NCI-H510A (cell line): ENCODE measurements around the gene RETN.

Experiments
- DNase-seq: peaks from one replicate; lab custom pipeline; 2025; lab: John Stamatoyannopoulos, UW

The RETN gene

DNA sequence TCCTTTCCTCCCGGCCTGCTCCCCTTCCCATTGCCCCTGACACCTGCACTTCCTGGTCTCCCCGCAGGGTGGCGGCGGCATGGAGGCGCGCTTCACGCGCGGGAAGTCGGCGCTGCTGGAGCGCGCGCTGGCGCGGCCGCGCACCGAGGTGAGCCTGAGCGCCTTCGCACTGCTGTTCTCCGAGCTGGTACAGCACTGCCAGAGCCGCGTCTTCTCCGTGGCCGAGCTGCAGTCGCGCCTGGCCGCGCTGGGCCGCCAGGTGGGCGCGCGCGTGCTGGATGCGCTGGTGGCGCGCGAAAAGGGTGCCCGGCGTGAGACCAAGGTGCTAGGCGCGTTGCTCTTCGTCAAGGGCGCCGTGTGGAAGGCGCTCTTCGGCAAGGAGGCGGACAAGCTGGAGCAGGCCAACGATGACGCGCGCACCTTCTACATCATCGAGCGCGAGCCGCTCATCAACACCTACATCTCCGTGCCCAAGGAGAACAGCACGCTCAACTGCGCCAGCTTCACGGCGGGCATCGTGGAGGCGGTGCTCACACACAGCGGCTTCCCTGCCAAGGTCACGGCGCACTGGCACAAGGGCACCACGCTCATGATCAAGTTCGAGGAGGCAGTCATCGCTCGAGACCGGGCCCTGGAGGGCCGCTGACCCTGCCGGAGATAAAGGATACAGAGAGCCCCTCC, 13.5 kb downstream of the RETN start:
- no peak for DNase-seq

DNA sequence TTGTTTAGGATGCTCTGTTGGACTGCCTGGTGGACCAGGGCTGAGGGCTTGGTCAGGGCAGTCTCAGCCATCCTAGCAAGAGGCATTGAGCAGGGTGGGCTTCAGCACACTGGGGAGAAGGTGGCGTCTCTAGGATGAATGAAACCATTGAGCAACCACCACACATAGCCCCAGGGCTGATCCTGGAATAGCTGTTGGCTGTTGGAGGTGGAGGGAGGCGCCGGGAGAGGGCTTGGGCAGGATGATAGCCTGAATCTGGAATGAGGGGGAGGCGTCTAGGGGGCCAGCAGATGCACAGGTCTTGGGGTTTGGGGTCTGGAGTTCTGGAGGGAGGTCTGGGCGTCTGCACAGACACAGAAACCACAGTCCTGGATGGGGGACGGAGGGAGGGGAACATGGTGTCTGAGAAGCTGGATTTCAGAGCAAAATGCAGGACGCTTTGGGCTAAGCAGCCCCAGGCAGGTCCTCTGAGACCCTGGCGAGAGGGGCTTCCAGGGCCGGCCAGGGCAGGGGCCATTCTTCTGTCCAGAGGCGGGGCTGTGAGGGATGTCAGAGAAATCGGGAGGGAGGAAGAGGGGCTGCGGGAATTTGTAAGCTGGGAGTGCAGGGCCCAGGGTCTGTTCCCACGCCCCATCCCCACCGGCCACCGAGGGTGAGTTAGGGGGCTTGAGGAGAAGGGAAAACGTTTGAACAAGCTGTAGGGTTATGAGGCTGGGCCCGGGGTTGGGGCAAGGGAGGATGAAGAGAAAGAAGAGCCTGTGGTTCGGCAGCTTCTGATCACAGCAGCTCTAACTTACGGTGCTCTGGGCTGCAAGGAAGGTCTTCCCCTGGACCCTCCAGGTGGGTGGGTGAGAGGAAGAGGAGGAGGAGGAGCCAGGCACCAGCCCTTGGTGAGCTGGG, 16.9 kb downstream of the RETN start:
- DNase-seq: no peak

DNA sequence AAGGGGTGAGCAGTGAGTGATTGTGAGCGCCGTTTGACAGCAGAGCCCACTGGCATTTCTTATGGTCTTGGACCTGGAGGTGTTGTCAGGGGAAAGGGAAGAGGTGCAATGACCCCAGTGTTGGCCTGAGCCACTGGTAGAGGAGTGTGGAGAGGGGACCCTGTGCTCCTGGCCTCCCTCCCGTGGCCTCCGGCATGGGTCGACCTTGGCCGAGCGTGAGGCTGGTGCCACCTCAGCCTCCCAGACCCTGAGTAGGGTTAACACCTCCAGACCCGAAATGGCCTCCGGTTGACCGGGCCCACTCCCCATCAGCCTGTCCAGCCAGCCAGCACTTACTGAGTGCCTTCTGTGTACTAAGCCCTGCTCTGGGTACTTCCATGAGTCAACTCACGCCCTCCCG, 18.3 kb downstream of the RETN start:
- no peak for DNase-seq

DNA sequence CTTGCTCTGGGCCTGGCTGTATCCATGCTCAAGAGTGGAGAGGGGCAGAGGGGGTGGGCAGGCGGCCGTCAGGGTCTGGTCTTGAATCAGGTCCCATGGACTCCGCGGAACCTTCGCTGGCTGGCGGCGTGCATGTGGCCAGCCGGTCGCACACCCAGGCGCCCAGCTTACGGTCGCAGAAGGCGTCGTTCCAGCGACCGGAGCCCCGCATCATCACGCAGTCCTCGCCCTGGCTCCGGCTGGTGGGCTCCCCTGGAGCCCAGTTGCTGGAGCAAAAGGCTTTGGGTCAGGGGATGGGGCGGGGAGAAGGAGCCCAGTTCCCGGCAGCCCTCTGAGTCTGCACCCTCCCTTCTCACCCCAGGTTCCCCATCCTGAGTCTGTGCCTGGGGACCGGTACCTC, 20.3 kb downstream of the RETN start:
- DNase-seq: no peak

DNA sequence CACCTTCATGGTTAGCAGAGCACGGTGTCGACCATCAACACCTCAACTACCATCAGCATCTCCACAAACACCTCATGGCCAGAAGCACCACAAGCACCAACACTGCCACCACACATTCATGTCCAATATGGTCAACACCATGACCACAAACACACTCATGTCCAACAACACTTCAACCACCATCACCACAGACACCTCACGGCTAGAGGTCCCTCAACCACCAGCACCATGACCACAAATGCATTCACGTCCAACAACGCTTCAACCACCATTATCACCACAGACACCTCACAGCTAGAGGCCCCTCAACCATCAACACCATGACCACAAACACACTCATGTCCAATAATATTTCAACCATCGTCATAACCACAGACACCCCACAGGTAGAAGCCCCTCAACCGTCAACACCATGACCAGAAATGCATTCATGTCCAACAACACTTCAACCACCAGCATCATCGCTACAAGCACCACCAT, 22.0 kb downstream of the RETN start:
- no peak for DNase-seq

DNA sequence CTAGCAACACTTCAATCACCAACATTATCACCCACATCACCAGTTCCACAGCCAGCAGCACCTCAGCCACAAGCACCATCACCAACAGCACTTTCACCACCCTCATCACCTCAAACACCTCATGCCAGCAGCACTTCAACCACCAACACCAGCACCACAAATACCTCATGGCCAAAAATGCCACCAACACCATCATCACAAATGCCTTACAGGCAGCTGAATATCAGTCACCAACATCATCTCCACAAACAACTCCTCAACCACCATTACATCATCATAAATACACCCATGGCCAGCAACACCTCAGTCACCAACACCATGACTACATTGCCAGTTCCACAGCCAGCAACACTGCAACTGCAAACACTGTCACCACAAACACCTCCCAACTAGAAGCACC, 22.6 kb downstream of the RETN start:
- no peak for DNase-seq

DNA sequence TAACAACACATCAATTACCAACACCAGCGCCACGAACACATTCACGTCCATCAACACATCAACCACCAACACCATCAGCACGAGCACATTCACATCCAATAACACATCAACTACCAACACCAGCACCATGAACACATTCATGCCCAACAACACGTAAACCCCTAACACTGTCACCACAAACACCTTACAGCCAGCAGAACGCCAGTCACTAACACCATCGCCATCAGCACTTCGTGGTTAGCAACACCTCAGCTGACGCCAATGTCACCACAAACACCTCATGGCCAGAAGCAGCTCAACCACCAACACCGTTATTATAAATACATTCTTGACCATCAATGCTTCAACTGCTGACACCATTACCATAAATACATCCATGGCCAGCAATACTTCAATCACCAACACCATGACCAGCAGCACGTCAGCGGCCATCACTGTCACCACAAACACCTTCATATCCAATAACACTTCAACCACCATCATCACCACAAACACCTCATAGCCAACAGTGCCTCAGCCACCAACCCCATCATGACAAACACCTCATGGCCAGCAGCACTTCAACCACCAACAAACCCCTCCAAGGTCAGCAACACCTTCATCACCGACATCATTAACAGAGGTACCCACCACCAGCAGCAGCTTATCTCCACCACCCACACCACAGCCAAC, 23.7 kb downstream of the RETN start:
- no peak for DNase-seq

DNA sequence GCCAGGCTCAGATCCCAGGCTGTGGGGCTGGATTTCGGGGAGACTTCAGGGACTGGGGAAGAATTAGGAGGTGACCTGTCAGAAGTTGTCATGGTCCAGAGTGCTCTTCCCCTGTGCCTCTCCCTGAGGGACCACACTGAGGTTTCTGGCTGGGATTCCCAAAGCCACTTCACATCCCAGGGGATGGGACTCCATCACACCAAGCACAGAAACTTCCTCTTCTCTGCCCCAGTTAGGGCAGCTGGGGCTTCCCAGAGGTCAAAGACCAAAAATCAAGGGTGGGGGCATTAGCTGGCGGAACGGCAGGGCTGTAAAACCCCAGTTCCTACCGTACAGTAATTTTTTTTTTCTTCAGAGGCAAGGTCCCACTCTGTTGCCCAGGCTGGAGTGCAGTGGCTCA, 25.6 kb downstream of the RETN start:
- DNase-seq: no peak

DNA sequence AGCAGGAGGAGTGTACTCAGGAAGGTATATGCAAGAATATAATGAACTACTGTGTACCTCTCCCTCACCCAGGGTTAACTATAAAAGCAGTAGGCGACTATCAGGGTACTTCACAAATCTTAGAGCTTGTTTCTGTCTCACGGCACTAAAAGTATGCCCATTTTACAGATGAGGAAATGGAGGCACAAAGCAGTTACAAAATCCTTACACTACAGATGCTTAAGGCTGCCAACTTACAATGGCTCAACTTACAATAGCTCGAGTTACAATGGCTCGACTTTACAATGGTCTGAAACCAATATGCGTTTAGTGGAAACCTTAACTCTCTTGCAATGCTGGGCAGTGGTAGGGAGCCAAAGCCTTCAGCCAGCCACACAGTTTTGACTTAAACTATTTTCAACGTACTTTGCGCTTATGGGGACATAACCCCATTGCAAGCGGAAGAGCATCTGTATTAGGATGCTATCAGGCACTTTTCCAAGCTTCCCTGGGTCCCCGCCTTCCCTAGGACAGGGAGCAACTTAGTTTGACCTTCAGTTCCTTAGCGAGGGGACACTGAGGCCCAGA, 29.0 kb downstream of the RETN start:
- no peak for DNase-seq

DNA sequence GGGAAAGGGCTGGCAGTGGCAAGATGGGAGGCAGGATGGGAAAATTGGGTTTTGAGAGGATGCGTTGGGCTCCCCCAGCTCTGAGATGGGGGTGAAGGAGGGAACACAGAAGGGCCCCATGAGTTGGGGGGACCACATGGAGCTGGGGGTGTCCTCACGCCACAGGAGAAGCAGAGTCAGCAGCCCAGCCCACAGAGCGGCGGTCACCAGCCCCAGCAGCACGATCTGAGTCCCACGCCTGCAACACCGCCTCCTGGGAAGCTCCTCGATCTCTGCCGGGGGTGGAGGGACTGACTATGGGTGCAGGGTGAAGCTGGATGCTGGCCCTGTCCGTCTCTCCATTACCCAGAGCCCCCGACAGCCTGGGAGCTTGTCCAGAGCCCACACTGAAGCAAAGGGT, 29.7 kb downstream of the RETN start:
- DNase-seq: no peak

DNA sequence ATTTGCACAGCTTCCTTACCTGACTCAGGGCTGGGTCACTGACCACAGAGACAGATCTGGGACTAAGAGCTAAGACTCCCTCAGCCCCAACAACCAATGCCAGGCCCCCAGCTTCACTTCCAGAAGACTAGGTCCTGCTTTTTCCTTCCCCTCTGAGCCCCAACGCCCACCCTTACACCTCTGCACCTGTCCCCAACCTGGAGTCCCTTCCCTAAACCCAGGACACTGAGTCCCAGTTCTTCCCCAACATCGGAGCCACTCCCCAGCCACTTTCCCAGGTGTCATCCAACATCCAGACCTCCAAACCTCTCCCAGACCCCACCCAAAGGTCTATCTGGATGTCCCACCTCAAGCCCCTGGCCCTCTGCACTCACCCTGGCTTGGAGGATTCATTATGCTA, 30.2 kb downstream of the RETN start:
- DNase-seq: no peak

DNA sequence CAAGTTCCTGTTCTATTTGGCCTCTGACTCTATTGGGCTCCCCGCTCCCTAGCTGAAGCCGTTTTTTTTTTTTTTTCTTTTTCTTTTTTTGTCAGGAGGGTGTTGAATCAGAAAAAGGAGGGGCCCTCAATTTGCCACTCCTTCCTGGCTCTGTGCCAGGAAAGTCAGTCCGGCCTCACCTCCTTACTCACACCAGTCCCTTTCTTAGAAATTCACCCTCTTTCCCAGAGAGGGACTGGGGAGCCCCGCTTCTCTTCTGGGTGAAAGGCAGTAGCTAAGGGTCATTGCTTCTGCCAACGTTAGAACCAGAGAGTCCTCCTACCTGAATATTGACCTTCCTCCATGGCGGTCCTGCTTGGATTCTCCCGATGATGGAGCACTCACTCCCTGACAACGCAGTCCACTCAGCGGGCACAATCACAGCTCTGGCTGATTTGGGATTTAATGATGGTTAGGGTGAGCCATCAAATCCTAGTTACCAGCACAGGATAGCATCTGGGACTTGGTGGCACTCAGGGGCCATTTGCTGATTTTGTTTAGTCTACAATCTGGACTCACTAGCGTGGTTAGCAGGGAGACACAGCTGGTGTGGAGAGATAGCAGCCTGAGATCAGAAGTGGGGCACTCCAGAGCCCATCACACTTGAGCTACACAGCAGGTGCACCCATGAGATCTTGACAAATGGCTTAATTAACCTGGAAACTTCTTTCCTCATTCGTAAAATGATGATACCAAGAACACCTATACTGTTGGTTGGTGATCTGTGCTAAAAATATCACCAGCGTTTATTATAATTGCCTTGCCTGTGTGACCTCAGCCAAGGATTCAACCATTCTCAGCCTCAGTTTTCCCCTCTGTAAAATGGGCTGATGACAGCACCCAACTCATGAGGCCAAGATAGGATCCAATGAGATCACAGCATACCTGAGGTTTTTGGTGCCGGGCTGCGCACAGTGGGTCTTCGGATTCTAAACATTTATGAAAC, 30.9 kb downstream of the RETN start:
- no peak for DNase-seq

DNA sequence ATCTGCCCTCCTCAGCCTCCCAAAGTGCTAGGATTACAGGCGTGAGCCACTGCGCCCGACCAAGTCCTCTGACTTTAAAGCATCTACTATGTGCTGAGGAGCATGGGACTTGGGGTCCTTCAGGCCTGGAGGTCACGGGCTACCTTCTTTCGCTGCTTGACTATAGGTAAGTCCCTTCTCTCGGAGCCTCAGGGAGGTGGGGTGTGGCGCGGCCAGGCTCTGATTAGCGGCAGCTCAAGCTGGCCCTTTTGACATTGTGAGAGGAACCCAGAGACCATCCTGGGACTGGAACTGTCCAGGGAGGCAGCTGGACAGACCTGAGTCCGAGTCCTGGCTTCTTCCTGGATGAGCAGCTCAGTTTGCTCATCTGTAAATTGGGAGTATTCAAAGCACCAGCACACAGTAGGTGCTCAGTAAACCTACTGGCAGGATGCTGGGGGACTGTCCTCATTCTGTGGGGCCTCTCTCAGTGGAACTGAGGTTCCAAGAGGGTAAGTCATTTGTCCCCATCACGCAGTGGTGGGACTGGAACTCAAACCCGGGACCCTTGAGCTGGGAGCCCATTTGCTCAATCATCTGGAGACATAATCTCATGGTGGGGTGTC, 32.3 kb downstream of the RETN start:
- DNase-seq: no peak

DNA sequence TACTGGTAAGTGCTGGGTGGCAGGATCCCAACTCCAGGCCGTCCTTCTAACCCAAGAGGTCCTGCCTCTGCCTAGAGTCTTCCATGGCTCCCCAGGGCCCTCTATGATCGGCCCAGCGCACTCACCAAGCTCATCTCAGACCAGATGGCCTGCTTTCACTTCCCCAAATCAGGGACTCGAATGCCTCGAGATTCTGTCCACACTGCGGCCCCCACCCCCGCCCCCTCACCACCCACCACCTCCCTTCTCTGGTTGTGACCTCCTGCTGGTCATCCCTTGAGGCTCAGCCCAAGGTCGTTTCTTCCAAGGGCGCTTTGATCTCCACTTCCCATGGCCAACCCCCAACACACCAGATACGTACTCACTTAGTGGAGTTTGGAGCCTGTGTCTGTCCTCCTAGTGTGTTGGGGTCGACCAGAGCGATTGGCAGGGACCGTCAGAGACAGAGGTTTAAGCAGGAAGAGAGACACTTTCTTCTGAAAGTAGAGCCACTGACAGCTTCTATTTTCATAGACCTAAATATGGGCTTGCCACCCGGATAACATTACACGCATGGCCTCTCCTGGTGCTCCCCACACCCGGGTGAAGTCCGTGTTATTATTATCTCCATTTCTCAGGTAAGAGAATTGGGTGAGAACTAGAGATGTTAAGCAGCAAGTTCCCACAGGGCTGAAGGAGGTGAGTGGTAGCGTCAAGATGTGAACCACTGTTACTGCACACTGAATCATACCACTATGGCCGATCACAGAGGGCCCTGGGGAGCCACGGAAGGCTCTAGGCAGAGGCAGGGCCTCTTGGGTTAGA, 33.0 kb downstream of the RETN start, which contains the start of gene FCER2:
TSS of gene FCER2 (minus strand) at position 478 of the 804 bp plus-strand sequence. CDS start 2,371 bp downstream, outside the sequence.
- DNase-seq: no peak

DNA sequence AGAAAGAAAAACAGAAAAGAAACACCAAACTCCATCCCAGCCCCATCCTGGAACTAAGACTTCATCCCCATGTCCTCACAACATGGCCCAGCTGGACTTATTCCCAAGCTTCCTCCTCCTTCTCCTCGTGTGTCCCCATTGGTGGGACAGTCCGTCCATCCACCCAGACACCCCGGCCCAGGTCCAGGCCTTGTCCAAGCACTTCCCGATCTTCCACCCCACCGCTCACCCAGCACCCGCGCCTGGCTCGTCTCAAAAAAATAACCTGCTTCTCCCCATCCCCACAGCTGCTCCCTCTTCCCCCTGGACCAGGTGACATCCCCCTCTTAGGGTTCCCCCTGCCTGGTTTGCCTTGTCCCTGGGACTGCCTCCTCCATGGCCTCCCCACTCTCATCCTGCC, 34.5 kb downstream of the RETN start:
- no peak for DNase-seq

DNA sequence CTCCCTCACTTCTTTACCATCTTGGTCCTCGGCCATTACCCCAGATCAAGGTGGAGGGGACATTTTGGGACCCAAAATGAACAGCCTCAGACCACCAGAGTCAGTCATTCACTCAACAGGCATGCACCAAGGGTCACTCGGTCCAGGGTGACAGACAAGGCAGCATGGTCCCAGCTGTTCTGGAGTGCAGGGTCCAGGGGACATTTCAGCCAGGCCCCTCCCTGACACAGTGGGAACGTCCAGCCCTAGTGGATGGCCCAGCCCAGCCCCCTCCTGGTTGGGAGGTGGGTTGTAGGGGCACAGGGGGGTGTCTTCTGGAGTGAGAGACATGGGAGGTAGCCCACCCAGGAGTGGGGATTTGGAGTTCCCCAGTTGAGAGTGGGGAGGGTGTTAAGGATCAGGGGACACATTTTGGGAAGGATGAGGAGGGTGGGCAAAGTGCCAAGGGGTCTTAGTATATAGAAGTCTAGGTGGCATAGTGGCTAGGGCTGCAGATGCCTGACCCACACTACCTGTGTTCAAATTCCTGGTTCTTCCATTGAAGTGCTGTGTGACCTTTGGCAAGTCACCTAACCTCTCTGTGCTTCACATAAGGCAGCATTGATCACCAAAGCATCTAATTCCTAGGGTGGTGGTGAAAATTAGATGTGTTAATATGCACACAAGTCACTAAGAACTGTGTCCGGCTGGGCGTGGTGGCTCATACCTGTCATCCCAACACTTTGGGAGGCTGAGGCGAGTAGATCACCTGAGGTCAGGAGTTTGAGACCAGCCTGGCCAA, 35.6 kb downstream of the RETN start:
- DNase-seq: no peak

DNA sequence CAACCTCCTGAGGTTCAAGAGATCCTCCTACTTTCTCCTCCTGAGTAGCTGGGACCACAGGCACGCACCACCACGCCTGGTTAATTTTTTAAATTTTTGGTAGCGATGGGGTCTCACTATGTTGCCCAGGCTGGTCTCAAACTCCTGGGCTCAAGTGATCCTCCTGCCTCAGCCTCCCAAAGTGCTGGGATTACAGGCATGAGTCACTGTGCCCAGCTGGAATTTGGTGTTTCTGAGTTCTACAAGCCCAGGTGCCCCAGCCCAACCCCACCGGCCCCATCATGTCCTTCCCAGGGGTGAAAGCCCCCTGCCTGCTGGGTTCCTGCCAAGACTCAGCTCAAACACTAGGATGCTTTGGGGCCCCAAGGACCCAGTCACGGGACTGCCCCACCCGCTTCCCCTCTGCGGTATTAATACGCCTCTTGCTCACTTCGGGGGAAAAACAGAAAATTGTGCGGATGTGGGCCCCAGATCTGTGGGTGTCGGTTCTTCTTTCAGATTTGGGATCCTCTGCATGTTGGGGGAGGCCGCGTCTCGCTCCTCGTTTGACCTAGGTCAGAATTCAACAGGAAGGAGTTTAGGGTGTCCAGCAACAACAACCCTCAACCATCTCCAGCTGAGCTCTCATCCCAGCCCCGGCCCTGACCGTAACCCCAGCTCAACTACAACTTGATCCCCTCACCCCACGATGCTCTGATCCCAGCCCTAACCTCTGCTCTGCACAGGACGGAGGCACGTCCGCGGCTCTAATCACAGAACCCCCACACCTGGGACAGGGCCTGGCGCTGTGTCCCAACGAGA, 36.7 kb downstream of the RETN start:
- DNase-seq: no peak
